NCI-H345 treated with DMSO at 0.1 percent for 48 hours (cell line): ENCODE data around the gene FAAH2.
"Not testable (repeated sequence)": the region's sequence is repeated elsewhere in the genome, so short reads cannot be mapped to it uniquely, and the experiment has no call there.

Experiments
- DNase-seq: peaks from one replicate; lab custom pipeline; 2025; ENCODE audit not compliant: unreplicated experiment; lab: John Stamatoyannopoulos, UW

FAAH2 gene

GRCh38 chrX:57379296-57379695 is 92.8 kb downstream of the FAAH2 start:
- DNase-seq = no peak

GRCh38 chrX:57380026-57380796 is 93.7 kb downstream of the FAAH2 start:
- DNase-seq = no peak

- not testable (repeated sequence) for DNase-seq
Measured at GRCh38 chrX:57394162-57394561, 107.7 kb downstream of the FAAH2 start.

GRCh38 chrX:57403191-57403590 is 116.7 kb downstream of the FAAH2 start:
- not testable (repeated sequence) for DNase-seq

GRCh38 chrX:57406149-57406548 is 119.6 kb downstream of the FAAH2 start:
- no peak for DNase-seq

GRCh38 chrX:57417827-57418226 is 131.3 kb downstream of the FAAH2 start:
- DNase-seq = no peak

- DNase-seq = no peak
Measured at GRCh38 chrX:57422289-57422688, 135.8 kb downstream of the FAAH2 start.

- DNase-seq = no peak
Measured at GRCh38 chrX:57422790-57423189, 136.3 kb downstream of the FAAH2 start.

- no peak for DNase-seq
Measured at GRCh38 chrX:57445076-57445475, 158.6 kb downstream of the FAAH2 start.

- DNase-seq = no peak
Measured at GRCh38 chrX:57445832-57446231, 159.3 kb downstream of the FAAH2 start.

- DNase-seq = no peak
Measured at GRCh38 chrX:57447856-57448255, 161.3 kb downstream of the FAAH2 start.

GRCh38 chrX:57451426-57452020 is 165.0 kb downstream of the FAAH2 start:
- DNase-seq = no peak

- DNase-seq = no peak
Measured at GRCh38 chrX:57453901-57454300, 167.4 kb downstream of the FAAH2 start.

GRCh38 chrX:57481514-57481913 is 195.0 kb downstream of the FAAH2 start:
- no peak for DNase-seq

- no peak for DNase-seq
Measured at GRCh38 chrX:57516491-57516890, 230.0 kb downstream of the FAAH2 start.

- DNase-seq = no peak
Measured at GRCh38 chrX:57519578-57520118, 233.1 kb downstream of the FAAH2 start.

- DNase-seq = no peak
Measured at GRCh38 chrX:57528670-57529255, 242.3 kb downstream of the FAAH2 start.
